Activated CD8-positive, alpha-beta memory T cell treated with anti-CD3 and anti-CD28 coated beads, Interleukin-2, amount 10 ng/mL, durations not matched to agents 7 days and 5 days (primary cell): ENCODE results near the gene HCCS. TPM values are rescaled to one million over a fixed set of nuclear protein-coding genes. Genes with fewer than 3 reads are reported as not detected.

Source experiments
- ATAC-seq: fragments of 150-1000 bp; cut with Tn5 transposase; one replicate; pipeline ENCODE4 v1.10.0; 2021; ENCODE audit warnings: moderate library complexity
- CTCF ChIA-PET: fragments of 350-600 bp; sonication (Branson Sonifier 250); formaldehyde crosslinking; loops from one replicate; lab custom pipeline; 2021; ENCODE audit warnings: antibody characterized with exemption; lab: Charles Lee
- DNase-seq: peaks from one replicate; pipeline ENCODE4 v3.0.0-alpha.2; 2020
- H3K27ac Mint-ChIP-seq: one replicate; pipeline ENCODE4 v1.8.0; 2021; ENCODE audit warnings: mild to moderate bottlenecking, mixed read lengths
- H3K27me3 Mint-ChIP-seq: one replicate; pipeline ENCODE4 v1.8.0; 2021; ENCODE audit warnings: mixed read lengths
- H3K36me3 Mint-ChIP-seq: one replicate; pipeline ENCODE4 v1.8.0; 2021; ENCODE audit warnings: mild to moderate bottlenecking, mixed read lengths
- H3K4me1 Mint-ChIP-seq: one replicate; pipeline ENCODE4 v1.8.0; 2021; ENCODE audit warnings: mixed read lengths
- H3K4me3 Mint-ChIP-seq: one replicate; pipeline ENCODE4 v1.8.0; 2021; ENCODE audit warnings: mild to moderate bottlenecking, moderate library complexity, mixed read lengths
- H3K9me3 Mint-ChIP-seq: one replicate; pipeline ENCODE4 v1.8.0; 2022; ENCODE audit warnings: low read depth, mixed read lengths
- total RNA-seq, 2 experiments: library from RNA; stranded (reverse); gene quantifications; one replicate each; pipeline ENCODE4 v1.2.3, GENCODE V29; 2021

HCCS gene
- total RNA-seq, 2 experiments from 2014 or later: 18.9 to 25.9 TPM

- Mint-ChIP-seq H3K27me3 (no peaks in the 10 kb centered on the region), H3K9me3 (no peaks in the 10 kb centered on the region)
These were observed 24.5 kb downstream of the HCCS start for GRCh38 chrX:11135564-11136185.

GRCh38 chrX:11137543-11138139, 26.5 kb downstream of the HCCS start:
- Mint-ChIP-seq H3K36me3 (no peaks in the 10 kb centered on the region), H3K4me3 (no peak overlapping the region), H3K4me1 (no peaks in the 10 kb centered on the region), H3K9me3 (no peaks in the 10 kb centered on the region), H3K27ac (no peak overlapping the region), H3K27me3 (no peaks in the 10 kb centered on the region)
- DNase-seq (no peak), ATAC-seq (no peak)
- CTCF ChIA-PET: interaction anchor here (2.9 kb wide), 1 partner anchor 948 kb away, joined by 11 read pairs; no protein-coding TSS in a partner anchor

More at GRCh38 chrX:11135564-11136185, 24.5 kb downstream of the HCCS start:
- H3K27ac Mint-ChIP-seq: no peak overlapping the region
- no peak overlapping the region for H3K4me3 Mint-ChIP-seq
- H3K4me1 Mint-ChIP-seq: no peaks in the 10 kb centered on the region
- DNase-seq (no peak), ATAC-seq (no peak)
- CTCF ChIA-PET: interaction anchor here (0.7 to 2.9 kb wide), 2 partner anchors 149 to 946 kb away, joined by 3 to 11 read pairs; no protein-coding TSS in a partner anchor
- H3K36me3 Mint-ChIP-seq: no peaks in the 10 kb centered on the region

GRCh38 chrX:11138498-11139390, 27.6 kb downstream of the HCCS start:
- H3K27ac Mint-ChIP-seq: no peak overlapping the region
- no peaks in the 10 kb centered on the region for H3K4me1 Mint-ChIP-seq
- no peaks in the 10 kb centered on the region for H3K27me3 Mint-ChIP-seq
- no peak overlapping the region for H3K4me3 Mint-ChIP-seq
- ATAC-seq: no peak
- no peak for DNase-seq
- H3K36me3 Mint-ChIP-seq: no peaks in the 10 kb centered on the region
- CTCF ChIA-PET: interaction anchor here (2.9 kb wide), 1 partner anchor 949 kb away, joined by 11 read pairs; no protein-coding TSS in a partner anchor
- no peaks in the 10 kb centered on the region for H3K9me3 Mint-ChIP-seq

GRCh38 chrX:11143931-11144678, 33.0 kb downstream of the HCCS start:
- Mint-ChIP-seq H3K9me3 (no peaks in the 10 kb centered on the region), H3K36me3 (no peaks in the 10 kb centered on the region), H3K4me1 (peaks cover 2% of the 10 kb centered on the region), H3K27ac (no peak overlapping the region), H3K27me3 (no peaks in the 10 kb centered on the region), H3K4me3 (no peak overlapping the region)
- ATAC-seq (peak; percentile 80), DNase-seq (peak; percentile 58)
- CTCF ChIA-PET: no interaction called here

- no peak for DNase-seq
- no peak for ATAC-seq
- Mint-ChIP-seq H3K27ac (no peak overlapping the region), H3K36me3 (no peaks in the 10 kb centered on the region), H3K9me3 (no peaks in the 10 kb centered on the region), H3K4me1 (peaks cover 2% of the 10 kb centered on the region), H3K4me3 (no peak overlapping the region), H3K27me3 (no peaks in the 10 kb centered on the region)
- CTCF ChIA-PET: no interaction called here
These were observed 35.3 kb downstream of the HCCS start for GRCh38 chrX:11146411-11146810.

GRCh38 chrX:11148401-11148800, 37.3 kb downstream of the HCCS start:
- CTCF ChIA-PET: no interaction called here
- DNase-seq: no peak

GRCh38 chrX:11151799-11152559, 40.8 kb downstream of the HCCS start:
- no peak for ATAC-seq
- DNase-seq: no peak
- H3K36me3 Mint-ChIP-seq: no peaks in the 10 kb centered on the region
- H3K27me3 Mint-ChIP-seq: no peaks in the 10 kb centered on the region
- no peak overlapping the region for H3K4me3 Mint-ChIP-seq
- H3K4me1 Mint-ChIP-seq: no peaks in the 10 kb centered on the region
- H3K9me3 Mint-ChIP-seq: no peaks in the 10 kb centered on the region
- CTCF ChIA-PET: no interaction called here
- no peak overlapping the region for H3K27ac Mint-ChIP-seq

More at GRCh38 chrX:11148401-11148800, 37.3 kb downstream of the HCCS start:
- Mint-ChIP-seq H3K4me3 (no peak overlapping the region), H3K4me1 (peaks cover 2% of the 10 kb centered on the region), H3K9me3 (no peaks in the 10 kb centered on the region), H3K27ac (no peak overlapping the region), H3K27me3 (no peaks in the 10 kb centered on the region), H3K36me3 (no peaks in the 10 kb centered on the region)
- no peak for ATAC-seq

- CTCF ChIA-PET: no interaction called here
- Mint-ChIP-seq H3K36me3 (no peaks in the 10 kb centered on the region), H3K27me3 (no peaks in the 10 kb centered on the region), H3K9me3 (no peaks in the 10 kb centered on the region), H3K27ac (no peak overlapping the region), H3K4me3 (no peak overlapping the region), H3K4me1 (no peaks in the 10 kb centered on the region)
- ATAC-seq: no peak
- DNase-seq: no peak
These were observed 48.0 kb downstream of the HCCS start for GRCh38 chrX:11159149-11159548.

- no peaks in the 10 kb centered on the region for H3K9me3 Mint-ChIP-seq
- CTCF ChIA-PET: no interaction called here
- no peak for DNase-seq
These were observed 53.3 kb downstream of the HCCS start for GRCh38 chrX:11164433-11164832.

GRCh38 chrX:11171956-11172355, 60.8 kb downstream of the HCCS start:
- Mint-ChIP-seq H3K9me3 (no peaks in the 10 kb centered on the region), H3K4me1 (no peaks in the 10 kb centered on the region), H3K27ac (no peak overlapping the region), H3K4me3 (no peak overlapping the region), H3K36me3 (no peaks in the 10 kb centered on the region), H3K27me3 (peaks cover 2% of the 10 kb centered on the region)
- CTCF ChIA-PET: no interaction called here
- DNase-seq: no peak
- ATAC-seq: no peak

More at GRCh38 chrX:11164433-11164832, 53.3 kb downstream of the HCCS start:
- H3K36me3 Mint-ChIP-seq: no peaks in the 10 kb centered on the region
- no peak overlapping the region for H3K4me3 Mint-ChIP-seq
- H3K4me1 Mint-ChIP-seq: no peaks in the 10 kb centered on the region
- no peak overlapping the region for H3K27ac Mint-ChIP-seq
- ATAC-seq: no peak
- no peaks in the 10 kb centered on the region for H3K27me3 Mint-ChIP-seq

GRCh38 chrX:11172415-11172814, 61.3 kb downstream of the HCCS start:
- ATAC-seq (no peak), DNase-seq (no peak)
- CTCF ChIA-PET: no interaction called here
- no peaks in the 10 kb centered on the region for H3K36me3 Mint-ChIP-seq
- H3K9me3 Mint-ChIP-seq: no peaks in the 10 kb centered on the region
- H3K4me1 Mint-ChIP-seq: no peaks in the 10 kb centered on the region
- H3K27me3 Mint-ChIP-seq: peaks cover 2% of the 10 kb centered on the region
- H3K4me3 Mint-ChIP-seq: no peak overlapping the region
- no peak overlapping the region for H3K27ac Mint-ChIP-seq
